ENCODE data around the gene EVA1C.
"Not testable (repeated sequence)": the region's sequence is repeated elsewhere in the genome, so short reads cannot be mapped to it uniquely, and the experiment has no call there.

- TF ChIP-seq EZH2 (IDR thresholded peaks at IDR 0.05; ENCODE audit: borderline replicate concordance, low read depth, low read length); SP2 (IDR thresholded peaks at IDR 0.05; ENCODE audit: extremely low read depth, low read depth, low read length, poor library complexity, severe bottlenecking); POLR2A (conservative IDR thresholded peaks at IDR 0.05); ZNF197 (CRISPR knock-in tag; IDR thresholded peaks at IDR 0.05; ENCODE audit: low read depth): not testable (repeated sequence)
Observed at GRCh38 chr21:32462564-32462963, 50.1 kb downstream of the EVA1C start.
